Tibial nerve (tissue), 4 donors: Measurements from ENCODE around the gene PRMT2. TPM values are rescaled to one million over a fixed set of nuclear protein-coding genes. Genes with fewer than 3 reads are reported as not detected.

Source experiments
- DNase-seq, 2 donors: peaks; one replicate each; pipeline ENCODE4 v3.0.0-alpha.2; 2019; ENCODE audit warnings: low spot score in 2 of 2
- H3K27ac ChIP-seq, 4 donors: fragments of 200-600 bp; sonication (generic) in 3 of 4; one replicate each; pipeline ENCODE4 v1.5.1; 2017 to 2019; ENCODE audit warnings: mild to moderate bottlenecking in 1 of 4
- H3K27me3 ChIP-seq, 2 donors: fragments of 200-600 bp; sonication (generic) in 1 of 2; one replicate each; pipeline versions ENCODE4 v1.5.1 to v1.6.0; 2017 to 2019
- H3K36me3 ChIP-seq, 3 donors: fragments of 200-600 bp; sonication (generic); one replicate each; pipeline ENCODE4 v1.5.1; 2018 to 2019
- H3K4me1 ChIP-seq, 4 donors: fragments of 200-600 bp; sonication (generic) in 3 of 4; one replicate each; pipeline ENCODE4 v1.5.1; 2017 to 2019
- H3K4me3 ChIP-seq, 4 donors: fragments of 200-600 bp; sonication (generic) in 3 of 4; one replicate each; pipeline ENCODE4 v1.5.1; 2017 to 2019; ENCODE audit warnings: mild to moderate bottlenecking in 1 of 4, moderate library complexity in 1 of 4
- H3K9me3 ChIP-seq, 4 donors: fragments of 200-600 bp; sonication (generic) in 3 of 4; one replicate each; pipeline ENCODE4 v1.5.1; 2017 to 2019
- CTCF ChIP-seq, 5 experiments: fragments of 200-600 bp in 3 of 5; fragments of 450-650 bp in 2 of 5; sonication (generic) in 3 of 5; IDR thresholded peaks; one replicate each; pipeline ENCODE4 v1.5.1; 2016 to 2019; ENCODE audit warnings: antibody characterized with exemption in 5 of 5, mild to moderate bottlenecking in 3 of 5, moderate library complexity in 2 of 5
- EP300 ChIP-seq, 2 donors: sonication (generic); formaldehyde crosslinking; IDR thresholded peaks; one replicate each; pipeline ENCODE4 v1.6.1; 2017; ENCODE audit warnings: antibody characterized with exemption in 2 of 2, mild to moderate bottlenecking in 1 of 2
- POLR2A ChIP-seq, 2 donors: fragments of 450-650 bp; IDR thresholded peaks; one replicate each; pipeline ENCODE4 v1.6.1; 2017; ENCODE audit warnings: antibody characterized with exemption in 2 of 2, mild to moderate bottlenecking in 2 of 2, moderate library complexity in 2 of 2
- WGBS, 2 donors: methylation state at CpG; one replicate each; pipeline ENCODE4 v1.1.5; 2018; 5-methylcytosine and 5-hydroxymethylcytosine counted together
- total RNA-seq, 4 donors: library from RNA; depleted of rRNA; stranded (reverse); fragments of >200 nt; gene quantifications; one replicate each; pipeline ENCODE4 v1.1.0, GENCODE V29; 2016

The PRMT2 gene
- 100 to 1,000 TPM; 104 to 132 (median 115) TPM for total RNA-seq

- Histone ChIP-seq H3K27ac (peak within 1 kb of the TSS; percentile 88 to 99 (median 98)), H3K4me3 (peak within 1 kb of the TSS; percentile 68 to 94 (median 82)), H3K9me3 (no peaks in the 10 kb centered on the region), H3K36me3 (no peaks in the 10 kb centered on the region), H3K4me1 (peaks cover 0 to 54% (median 28%) of the 10 kb centered on the region in 4 donors), H3K27me3 (no peaks in the 10 kb centered on the region)
- 0 to 1% methylated on average over 41 to 74 of the region's 90 CpGs for WGBS, 2 donors
- TF ChIP-seq CTCF (IDR thresholded peaks at IDR 0.05), result peak in 2 of 5 experiments; percentile 41 to 47
- TF ChIP-seq POLR2A (IDR thresholded peaks at IDR 0.05), result peak; percentile 73 to 95
- TF ChIP-seq EP300 (IDR thresholded peaks at IDR 0.05), result peak; percentile 92 to 98
- peak; percentile 83 to 89 for DNase-seq
Observed at GRCh38 chr21:46635324-46636180, at the start of gene PRMT2. Gene PRMT2 (plus strand): TSS chr21:46635674. CDS start chr21:46636952, 1,278 bp downstream.

DNA sequence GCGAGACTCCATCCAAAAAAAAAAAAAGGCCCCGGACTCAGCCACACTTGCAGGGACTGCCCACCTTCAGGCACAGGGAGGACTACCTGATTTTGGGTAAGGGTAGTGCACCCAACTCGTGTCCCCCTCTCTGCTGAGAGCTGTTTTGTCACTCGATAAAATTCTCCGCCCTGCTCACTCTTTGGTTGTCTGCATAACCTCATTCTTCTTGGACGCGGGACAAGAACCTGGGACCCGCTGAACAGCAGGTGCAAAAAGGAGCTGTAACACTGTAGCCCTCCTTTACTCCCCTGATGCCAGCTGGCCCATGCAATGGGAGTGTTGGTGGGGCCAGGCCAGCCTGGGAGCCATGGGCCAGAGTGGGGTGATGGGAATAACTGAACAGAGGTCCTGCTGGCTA is 41.2 kb upstream of the PRMT2 start:
- H3K27me3 ChIP-seq, result no peaks in the 10 kb centered on the region
- no peak overlapping the region for H3K4me3 ChIP-seq
- H3K27ac ChIP-seq, result no peak overlapping the region
- H3K4me1 ChIP-seq, result peaks cover 0 to 31% (median 0%) of the 10 kb centered on the region in 4 donors
- DNase-seq, result no peak
- H3K36me3 ChIP-seq, result peaks cover 0 to 9% (median 0%) of the 10 kb centered on the region in 3 donors
- WGBS, 2 donors, result 79 to 92% methylated on average over 8 of the region's 8 CpGs
- peaks cover 0 to 27% (median 1%) of the 10 kb centered on the region in 4 donors for H3K9me3 ChIP-seq
- no peak for TF ChIP-seq CTCF (IDR thresholded peaks at IDR 0.05)

- peaks cover 0 to 12% (median 0%) of the 10 kb centered on the region in 3 donors for H3K36me3 ChIP-seq
- H3K27me3 ChIP-seq, result no peaks in the 10 kb centered on the region
- no peak overlapping the region for H3K4me3 ChIP-seq
- no peak overlapping the region for H3K27ac ChIP-seq
- TF ChIP-seq POLR2A (IDR thresholded peaks at IDR 0.05) (no peak), CTCF (IDR thresholded peaks at IDR 0.05) (no peak), EP300 (IDR thresholded peaks at IDR 0.05) (peak in 1 of 2 donors; percentile 11)
- H3K9me3 ChIP-seq, result peaks cover 0 to 17% (median 0%) of the 10 kb centered on the region in 4 donors
- peaks cover 0 to 50% (median 0%) of the 10 kb centered on the region in 4 donors for H3K4me1 ChIP-seq
- DNase-seq, result no peak
- 44 to 57% methylated on average over 1 of the region's 1 CpG for WGBS, 2 donors
Observed at GRCh38 chr21:46596201-46596600, 39.3 kb upstream of the PRMT2 start.

DNA sequence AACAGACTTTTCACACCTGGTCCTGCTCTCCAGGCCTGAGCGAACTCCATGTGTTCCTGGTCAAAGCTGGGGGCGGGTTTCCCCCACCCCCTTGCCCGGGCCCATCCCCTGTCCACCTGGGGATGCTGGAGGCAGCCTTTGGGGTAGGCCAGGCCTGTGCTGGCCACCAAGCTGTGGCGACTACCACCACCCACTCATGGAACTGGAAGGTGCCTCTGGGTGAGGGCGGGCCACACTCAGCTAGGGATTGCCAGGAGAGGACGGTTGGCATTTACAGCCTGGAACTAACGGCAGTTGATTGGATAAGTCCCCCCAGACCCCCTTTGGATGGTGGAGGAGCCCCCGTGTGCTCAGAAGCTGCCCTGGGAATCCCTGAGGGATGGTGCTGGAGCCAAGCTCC is 38.4 kb upstream of the PRMT2 start:
- peaks cover 0 to 16% (median 0%) of the 10 kb centered on the region in 4 donors for H3K9me3 ChIP-seq
- TF ChIP-seq CTCF (IDR thresholded peaks at IDR 0.05) (no peak), POLR2A (IDR thresholded peaks at IDR 0.05) (no peak), EP300 (IDR thresholded peaks at IDR 0.05) (no peak)
- H3K27ac ChIP-seq, result peak overlapping the region in 3 of 4 donors; percentile 20 to 83 (median 82)
- peaks cover 0 to 56% (median 1%) of the 10 kb centered on the region in 4 donors for H3K4me1 ChIP-seq
- peaks cover 0 to 17% (median 0%) of the 10 kb centered on the region in 3 donors for H3K36me3 ChIP-seq
- WGBS, 2 donors, result 57 to 71% methylated on average over 7 to 8 of the region's 8 CpGs
- no peak for DNase-seq
- no peaks in the 10 kb centered on the region for H3K27me3 ChIP-seq
- H3K4me3 ChIP-seq, result peak overlapping the region in 1 of 4 donors; percentile 31

DNA sequence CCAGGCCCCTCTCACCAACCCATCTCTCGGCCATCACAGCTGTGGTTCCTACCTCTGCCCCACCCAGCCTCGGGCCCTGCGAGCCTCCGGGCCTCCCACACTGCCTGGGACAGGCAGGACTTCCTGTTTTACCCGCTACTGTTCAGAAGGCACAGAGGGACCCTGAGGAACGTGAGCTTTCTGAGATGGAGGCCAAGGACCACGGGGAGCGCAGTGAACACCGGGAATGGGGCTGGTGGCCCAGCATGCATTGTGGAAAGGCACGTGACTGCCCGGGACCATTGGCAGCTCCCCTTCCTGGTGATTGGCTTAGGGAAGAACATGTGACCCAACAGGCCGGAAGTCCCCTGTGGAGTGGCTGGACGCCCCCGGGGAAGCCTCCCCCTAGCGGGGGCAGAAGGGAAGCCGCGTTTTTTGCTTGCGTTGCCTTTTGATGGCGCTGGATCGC is 37.6 kb upstream of the PRMT2 start:
- H3K27me3 ChIP-seq, result no peaks in the 10 kb centered on the region
- peaks cover 0 to 56% (median 4%) of the 10 kb centered on the region in 4 donors for H3K4me1 ChIP-seq
- peaks cover 0 to 17% (median 0%) of the 10 kb centered on the region in 3 donors for H3K36me3 ChIP-seq
- H3K4me3 ChIP-seq, result peak overlapping the region in 1 of 4 donors; percentile 31
- TF ChIP-seq POLR2A (IDR thresholded peaks at IDR 0.05), result peak in 1 of 2 donors; percentile 26
- peak in 2 of 5 experiments; percentile 12 to 22 for TF ChIP-seq CTCF (IDR thresholded peaks at IDR 0.05)
- TF ChIP-seq EP300 (IDR thresholded peaks at IDR 0.05), result peak in 1 of 2 donors; percentile 68
- DNase-seq, result no peak
- H3K27ac ChIP-seq, result peak overlapping the region in 3 of 4 donors; percentile 20 to 83 (median 82)
- WGBS, 2 donors, result 57 to 79% methylated on average over 18 to 20 of the region's 20 CpGs
- H3K9me3 ChIP-seq, result peaks cover 0 to 11% (median 0%) of the 10 kb centered on the region in 4 donors
